Hepatocyte (in vitro differentiated cells): Measurements from ENCODE around the gene SETD3. TPM values are rescaled to one million over a fixed set of nuclear protein-coding genes. Genes with fewer than 3 reads are reported as not detected.

Source experiments
- DNase-seq: peaks from one replicate; pipeline ENCODE4 v3.0.0-alpha.2; 2016; ENCODE audit warnings: low spot score
- H2AFZ ChIP-seq: fragments of 200-600 bp; sonication (generic); 2 replicates; pipeline ENCODE4 v1.6.0; 2016; ENCODE audit warnings: antibody characterized with exemption, mild to moderate bottlenecking
- H3K27ac ChIP-seq: fragments of 200-600 bp; sonication (generic); 2 replicates; pipeline ENCODE4 v1.5.1; 2016; ENCODE audit warnings: mild to moderate bottlenecking
- H3K27me3 ChIP-seq: fragments of 200-600 bp; sonication (generic); 2 replicates; pipeline ENCODE4 v1.6.1; 2016
- H3K36me3 ChIP-seq: fragments of 200-600 bp; sonication (generic); replicated peaks from 2 replicates; pipeline ENCODE4 v1.5.1; 2016; ENCODE audit warnings: low read depth; ENCODE audit not compliant: insufficient read depth
- H3K4me1 ChIP-seq: fragments of 200-600 bp; sonication (generic); 2 replicates; pipeline ENCODE4 v1.5.1; 2016; ENCODE audit warnings: mild to moderate bottlenecking, moderate library complexity; ENCODE audit not compliant: insufficient read depth
- H3K4me2 ChIP-seq: fragments of 200-600 bp; sonication (generic); 2 replicates; pipeline ENCODE4 v1.6.0; 2016
- H3K4me3 ChIP-seq: fragments of 200-600 bp; sonication (generic); 2 replicates; pipeline ENCODE4 v1.5.1; 2016; ENCODE audit warnings: mild to moderate bottlenecking
- H3K79me2 ChIP-seq: fragments of 200-600 bp; sonication (generic); 2 replicates; pipeline ENCODE4 v1.6.0; 2017; ENCODE audit warnings: mild to moderate bottlenecking
- H3K9me2 ChIP-seq: fragments of 200-600 bp; sonication (generic); replicated peaks from 2 replicates; pipeline ENCODE4 v1.6.0; 2017; ENCODE audit warnings: mild to moderate bottlenecking; ENCODE audit not compliant: insufficient read depth
- H3K9me3 ChIP-seq: fragments of 200-600 bp; sonication (generic); 2 replicates; pipeline ENCODE4 v1.5.1; 2016; ENCODE audit warnings: low read depth, mild to moderate bottlenecking
- H4K20me1 ChIP-seq: fragments of 200-600 bp; sonication (generic); 2 replicates; pipeline ENCODE4 v1.6.0; 2016; ENCODE audit warnings: mild to moderate bottlenecking; ENCODE audit not compliant: insufficient read depth, poor library complexity, severe bottlenecking
- EZH2 ChIP-seq: fragments of 200-600 bp; sonication (generic); IDR thresholded peaks from 2 replicates; pipeline ENCODE4 v1.6.1; 2016; ENCODE audit warnings: antibody characterized with exemption, mild to moderate bottlenecking, borderline replicate concordance
- EZH2phosphoT487 ChIP-seq: fragments of 200-600 bp; sonication (generic); IDR thresholded peaks from one replicate; pipeline ENCODE4 v1.6.1; 2018; ENCODE audit warnings: antibody characterized with exemption, mild to moderate bottlenecking, low read depth, moderate library complexity; ENCODE audit not compliant: unreplicated experiment, severe bottlenecking
- WGBS: methylation state at CpG from one replicate; pipeline ENCODE4 v1.1.6; 2016; ENCODE audit warnings: low lambda C conversion rate; ENCODE audit errors: missing lambda C conversion rate; 5-methylcytosine and 5-hydroxymethylcytosine counted together
- polyA plus RNA-seq: library from polyadenylated mRNA; unstranded; fragments of >200 nt; fragmentation: Nextera tagmentation; extraction: Ambion mirVana; gene quantifications from 2 replicates; pipeline ENCODE4 v1.2.1, GENCODE V29; 2016
- total RNA-seq: library from RNA; depleted of rRNA; stranded (reverse); fragments of >200 nt; gene quantifications from 2 replicates; pipeline ENCODE4 v1.2.3, GENCODE V29; 2014
- TF ChIP-seq, protein P1 (sequence below): fragments of 200-600 bp; sonication (generic); IDR thresholded peaks from 2 replicates; pipeline ENCODE4 v1.5.1; 2016; ENCODE audit warnings: antibody characterized with exemption, mild to moderate bottlenecking; ENCODE audit not compliant: poor library complexity

Gene SETD3
- total and polyA plus RNA-seq, 2 experiments from 2014 or later, result 43.6 to 60.2 TPM

DNA sequence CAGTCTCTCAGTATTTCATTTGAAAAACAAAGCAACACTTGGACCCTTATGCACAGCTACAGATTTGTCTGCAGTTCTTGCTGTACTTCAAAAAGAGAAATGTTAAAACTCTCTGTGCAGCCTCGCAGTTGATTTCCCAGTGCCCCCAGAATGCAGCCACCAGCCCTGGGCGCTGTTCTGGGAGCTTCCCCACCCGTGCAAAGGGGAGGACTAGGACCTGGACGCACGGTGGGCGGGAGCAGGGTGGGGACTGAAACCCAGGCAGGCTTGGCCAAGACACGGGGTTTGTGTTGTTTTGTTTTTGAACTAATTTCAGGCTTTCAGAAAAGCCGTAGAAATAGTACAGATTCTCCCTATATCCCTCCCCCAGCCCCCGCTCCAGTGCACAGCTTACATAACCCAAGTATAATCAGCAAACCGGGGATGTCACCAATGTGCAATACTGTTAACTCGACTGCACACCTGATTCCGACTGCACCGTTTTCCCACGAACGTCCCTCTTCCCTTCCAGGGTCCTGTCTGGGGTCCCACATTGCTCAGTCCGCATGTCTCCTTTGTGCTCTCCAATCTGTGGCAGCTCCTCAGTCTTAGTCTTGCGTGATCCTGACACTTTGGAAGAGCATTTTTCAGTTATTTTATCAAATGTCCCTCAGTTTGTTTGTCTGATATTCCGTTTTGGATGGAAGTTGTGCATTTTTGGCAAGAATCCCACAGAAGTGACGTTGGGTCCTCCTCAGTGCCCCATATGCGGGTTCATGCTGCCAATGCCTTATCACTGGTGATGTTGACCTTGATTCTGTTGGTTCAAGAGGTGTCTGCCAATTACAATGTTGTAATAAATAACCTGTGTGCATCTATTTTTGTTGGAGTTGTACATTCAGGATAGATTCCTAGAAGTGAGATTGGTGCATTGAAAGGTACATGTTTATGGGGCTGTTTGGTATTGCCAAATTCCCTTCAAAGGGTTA is 95.9 kb downstream of the SETD3 start:
- Histone ChIP-seq H3K4me1 (no peaks in the 10 kb centered on the region), H3K9me2 (no peaks in the 10 kb centered on the region), H3K9me3 (no peaks in the 10 kb centered on the region), H3K4me2 (no peak overlapping the region), H3K4me3 (no peak overlapping the region), H2AFZ (no peak overlapping the region), H3K27ac (no peak overlapping the region), H3K79me2 (no peaks in the 10 kb centered on the region), H3K36me3 (no peaks in the 10 kb centered on the region), H3K27me3 (no peaks in the 10 kb centered on the region), H4K20me1 (no peaks in the 10 kb centered on the region)
- WGBS, result 81% methylated on average over 20 of the region's 20 CpGs
- DNase-seq, result no peak
- TF ChIP-seq, protein P1, sequence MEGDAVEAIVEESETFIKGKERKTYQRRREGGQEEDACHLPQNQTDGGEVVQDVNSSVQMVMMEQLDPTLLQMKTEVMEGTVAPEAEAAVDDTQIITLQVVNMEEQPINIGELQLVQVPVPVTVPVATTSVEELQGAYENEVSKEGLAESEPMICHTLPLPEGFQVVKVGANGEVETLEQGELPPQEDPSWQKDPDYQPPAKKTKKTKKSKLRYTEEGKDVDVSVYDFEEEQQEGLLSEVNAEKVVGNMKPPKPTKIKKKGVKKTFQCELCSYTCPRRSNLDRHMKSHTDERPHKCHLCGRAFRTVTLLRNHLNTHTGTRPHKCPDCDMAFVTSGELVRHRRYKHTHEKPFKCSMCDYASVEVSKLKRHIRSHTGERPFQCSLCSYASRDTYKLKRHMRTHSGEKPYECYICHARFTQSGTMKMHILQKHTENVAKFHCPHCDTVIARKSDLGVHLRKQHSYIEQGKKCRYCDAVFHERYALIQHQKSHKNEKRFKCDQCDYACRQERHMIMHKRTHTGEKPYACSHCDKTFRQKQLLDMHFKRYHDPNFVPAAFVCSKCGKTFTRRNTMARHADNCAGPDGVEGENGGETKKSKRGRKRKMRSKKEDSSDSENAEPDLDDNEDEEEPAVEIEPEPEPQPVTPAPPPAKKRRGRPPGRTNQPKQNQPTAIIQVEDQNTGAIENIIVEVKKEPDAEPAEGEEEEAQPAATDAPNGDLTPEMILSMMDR, result no peak
- TF ChIP-seq EZH2 (no peak), EZH2phosphoT487 (no peak)

DNA sequence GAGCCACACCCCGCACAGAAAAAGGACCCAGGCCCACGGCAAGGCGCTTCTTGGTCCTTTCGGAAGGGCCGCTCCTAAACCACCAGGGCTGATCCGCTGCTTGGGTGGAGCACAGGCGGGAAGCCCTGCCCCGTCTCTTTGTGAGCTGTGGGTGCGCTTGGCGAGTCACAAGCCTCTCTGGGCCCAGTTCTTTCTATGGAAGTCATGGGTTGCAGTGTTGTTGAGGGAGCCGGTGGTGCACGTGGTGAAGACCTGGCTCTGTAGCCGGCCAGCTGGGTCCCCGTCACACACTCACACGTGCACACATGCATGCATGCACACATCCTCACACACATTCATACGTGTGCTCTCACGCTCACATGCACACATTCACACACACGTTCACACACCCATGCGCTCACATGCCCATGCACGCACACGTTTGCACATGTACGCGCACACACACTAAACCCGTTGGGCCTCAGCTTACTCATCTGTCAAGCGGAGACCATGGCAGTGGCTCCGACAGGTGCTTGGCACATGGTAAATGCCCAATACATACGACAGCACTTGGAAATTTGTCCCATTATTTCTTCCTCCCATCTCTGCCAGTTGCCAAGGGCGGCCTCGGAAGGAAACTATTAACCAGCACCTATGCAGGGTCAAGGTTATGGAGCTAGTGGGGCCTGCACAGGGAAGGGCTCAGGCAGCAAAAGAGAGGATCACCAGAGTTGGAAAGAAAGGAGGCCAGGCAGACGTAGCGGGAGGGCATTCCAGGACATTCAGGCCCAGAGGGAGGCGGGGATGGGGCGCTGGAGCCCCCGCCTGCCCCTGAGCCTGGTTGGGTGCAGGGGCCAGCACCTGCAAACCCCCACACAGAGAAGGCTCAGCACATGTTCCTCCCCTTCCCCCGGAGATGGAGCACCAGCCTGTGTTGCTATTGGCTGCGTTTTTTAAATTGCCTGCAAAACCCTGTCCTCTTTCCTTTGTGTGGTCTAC is 96.9 kb downstream of the SETD3 start:
- Histone ChIP-seq H3K9me3 (no peaks in the 10 kb centered on the region), H2AFZ (no peak overlapping the region), H3K79me2 (no peaks in the 10 kb centered on the region), H3K27ac (no peak overlapping the region), H3K4me1 (no peaks in the 10 kb centered on the region), H3K9me2 (no peaks in the 10 kb centered on the region), H3K4me2 (no peak overlapping the region), H3K27me3 (no peaks in the 10 kb centered on the region), H4K20me1 (no peaks in the 10 kb centered on the region), H3K36me3 (no peaks in the 10 kb centered on the region), H3K4me3 (no peak overlapping the region)
- 94% methylated on average over 36 of the region's 36 CpGs for WGBS
- no peak for DNase-seq
- TF ChIP-seq, protein P1, result no peak
- TF ChIP-seq EZH2phosphoT487, result no peak
- no peak for TF ChIP-seq EZH2

DNA sequence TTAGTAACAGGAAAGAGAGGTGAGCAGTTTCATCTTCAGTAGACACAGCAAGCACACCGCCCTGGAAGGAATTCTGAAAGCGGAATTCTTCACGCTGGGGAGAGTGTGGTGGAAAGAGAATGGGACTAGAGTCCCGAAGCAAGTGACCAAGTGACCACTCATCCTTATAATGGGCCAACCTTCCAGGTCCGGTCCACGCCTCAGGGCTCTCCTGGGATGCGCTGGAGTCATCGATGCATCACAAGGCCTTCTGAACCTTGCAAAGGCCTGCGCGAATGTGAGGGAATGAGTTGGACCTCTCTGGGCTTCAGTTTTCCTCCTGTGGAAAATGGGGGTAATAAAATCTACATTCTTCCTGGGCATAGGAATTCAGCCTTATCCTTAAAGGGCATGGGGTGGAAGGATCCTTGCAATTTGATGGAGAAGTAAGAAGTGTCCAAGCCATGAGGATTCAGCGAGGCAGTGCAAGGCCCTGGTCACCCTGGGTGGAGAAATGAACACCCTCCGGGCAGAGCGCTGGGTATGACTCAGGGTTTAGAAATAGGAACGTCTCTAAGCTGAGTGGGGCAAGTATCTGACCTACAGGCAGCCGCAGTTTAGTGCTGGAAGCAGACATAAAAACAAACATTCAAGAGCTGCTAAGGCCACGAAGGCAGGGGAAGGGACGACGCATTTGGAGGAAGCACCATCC is 97.7 kb downstream of the SETD3 start:
- 90% methylated on average over 18 of the region's 18 CpGs for WGBS
- Histone ChIP-seq H3K9me3 (no peaks in the 10 kb centered on the region), H3K4me3 (no peak overlapping the region), H2AFZ (no peak overlapping the region), H3K36me3 (no peaks in the 10 kb centered on the region), H3K4me2 (no peak overlapping the region), H3K79me2 (no peaks in the 10 kb centered on the region), H3K27me3 (no peaks in the 10 kb centered on the region), H3K9me2 (no peaks in the 10 kb centered on the region), H3K27ac (no peak overlapping the region), H3K4me1 (no peaks in the 10 kb centered on the region), H4K20me1 (no peaks in the 10 kb centered on the region)
- DNase-seq, result no peak
- TF ChIP-seq EZH2phosphoT487 (no peak), EZH2 (no peak)
- TF ChIP-seq, protein P1, result no peak
